NB4 (cell line): Measurements from ENCODE around the gene RBPJL.

ENCODE experiments used
- CTCF ChIP-seq: IDR thresholded peaks from one replicate; pipeline ENCODE4 v1.5.1; 2012; ENCODE audit warnings: low read depth, low read length
- MYC ChIP-seq: IDR thresholded peaks from 2 replicates; pipeline ENCODE4 v1.6.1; 2011; ENCODE audit warnings: low read depth, low read length
- POLR2A ChIP-seq: IDR thresholded peaks from 2 replicates; pipeline ENCODE4 v1.6.1; 2011; ENCODE audit warnings: mild to moderate bottlenecking; ENCODE audit not compliant: insufficient read length; ENCODE audit errors: extremely low read depth

- no peak for TF ChIP-seq CTCF
- no peak for TF ChIP-seq POLR2A
- no peak for TF ChIP-seq MYC
These were observed 52.4 kb downstream of the RBPJL start for GRCh38 chr20:45359069-45359405.
